ENCODE results near the gene SPRR3.
"Not testable (repeated sequence)": the region's sequence is repeated elsewhere in the genome, so short reads cannot be mapped to it uniquely, and the experiment has no call there.

SPRR3 gene

GRCh38 chr1:152986578-152986977, 15.0 kb upstream of the SPRR3 start:
- no peak for DNase-seq

GRCh38 chr1:152993186-152993585, 8.4 kb upstream of the SPRR3 start:
- no peak for DNase-seq

- no peak for DNase-seq
Measured at GRCh38 chr1:152995842-152996241, 5.7 kb upstream of the SPRR3 start.

- no peak for DNase-seq
Measured at GRCh38 chr1:152996633-152997400, 4.7 kb upstream of the SPRR3 start.

- DNase-seq: no peak
Measured at GRCh38 chr1:152997901-152998300, 3.6 kb upstream of the SPRR3 start.

GRCh38 chr1:152998476-152998875, 3.1 kb upstream of the SPRR3 start:
- no peak for DNase-seq

GRCh38 chr1:152999818-153000217, 1.7 kb upstream of the SPRR3 start:
- no peak for DNase-seq

GRCh38 chr1:153000294-153000693, 1.3 kb upstream of the SPRR3 start:
- no peak for DNase-seq

- DNase-seq: not testable (repeated sequence)
Measured at GRCh38 chr1:153011235-153011758, 9.7 kb downstream of the SPRR3 start.

GRCh38 chr1:153021829-153022228, 20.3 kb downstream of the SPRR3 start:
- not testable (repeated sequence) for DNase-seq

- DNase-seq: not testable (repeated sequence)
Measured at GRCh38 chr1:153022340-153022739, 20.8 kb downstream of the SPRR3 start.

GRCh38 chr1:153023109-153023508, 21.6 kb downstream of the SPRR3 start:
- no peak for DNase-seq

- DNase-seq: no peak
Measured at GRCh38 chr1:153024413-153024812, 22.9 kb downstream of the SPRR3 start.

- DNase-seq: no peak
Measured at GRCh38 chr1:153025797-153026196, 24.2 kb downstream of the SPRR3 start.

- no peak for DNase-seq
Measured at GRCh38 chr1:153028766-153029165, 27.2 kb downstream of the SPRR3 start.

GRCh38 chr1:153030895-153031294, 29.3 kb downstream of the SPRR3 start, which contains the start of gene SPRR1B:
Gene SPRR1B (plus strand): TSS chr1:153031203. CDS start chr1:153032346, 1,143 bp downstream.
- no peak for DNase-seq

GRCh38 chr1:153032073-153032472, 30.5 kb downstream of the SPRR3 start:
- no peak for DNase-seq

GRCh38 chr1:153032677-153033308, 31.2 kb downstream of the SPRR3 start:
- no peak for DNase-seq

GRCh38 chr1:153035211-153035610, 33.7 kb downstream of the SPRR3 start:
- no peak for DNase-seq

- DNase-seq: no peak
Measured at GRCh38 chr1:153040950-153041631, 39.5 kb downstream of the SPRR3 start, which contains the start of gene SPRR2D. Gene SPRR2D (minus strand): TSS chr1:153041120. CDS start chr1:153040346, 774 bp downstream.

- DNase-seq: no peak
Measured at GRCh38 chr1:153049211-153049610, 47.7 kb downstream of the SPRR3 start.

All from inflammatory macrophage treated with lipopolysaccharide for 1 hour (primary cell).